RWPE1 (cell line): ENCODE measurements around the gene CLRN2.
"Not testable (repeated sequence)": the region's sequence is repeated elsewhere in the genome, so short reads cannot be mapped to it uniquely, and the experiment has no call there.

Experiments used
- CTCF ChIA-PET: fragments of 350-600 bp; sonication (Branson Sonifier 250); formaldehyde crosslinking; extraction: SDS; loops from one replicate; lab custom pipeline; 2021; lab: Yijun Ruan, JAX
- POLR2A ChIA-PET: fragments of 400-600 bp; formaldehyde crosslinking; extraction: SDS; loops from one replicate; lab custom pipeline; 2020; ENCODE audit warnings: antibody characterized with exemption; ENCODE audit not compliant: low non-redundant PET; lab: Yijun Ruan, JAX
- DNase-seq: peaks from one replicate; pipeline ENCODE4 v3.0.0; 2012; ENCODE audit warnings: low spot score
- H3K27ac ChIP-seq: fragments of 450-650 bp; 2 replicates; pipeline ENCODE4 v1.5.1; 2017
- CTCF ChIP-seq: fragments of 450-650 bp; conservative IDR thresholded peaks from 2 replicates; pipeline ENCODE4 v1.5.1; 2017; ENCODE audit warnings: low read depth, mild to moderate bottlenecking

Gene CLRN2

GRCh38 chr4:17567271-17567670 is 52.3 kb downstream of the CLRN2 start:
- CTCF ChIA-PET, result no interaction called here
- no peak for TF ChIP-seq CTCF
- no peak overlapping the region for H3K27ac ChIP-seq
- POLR2A ChIA-PET, result no interaction called here
- DNase-seq, result no peak

- ChIA-PET POLR2A (no interaction called here), CTCF (no interaction called here)
- no peak for TF ChIP-seq CTCF
- DNase-seq, result no peak
- H3K27ac ChIP-seq, result no peak overlapping the region
These were observed 59.2 kb downstream of the CLRN2 start for GRCh38 chr4:17574206-17574605.

- H3K27ac ChIP-seq, POLR2A ChIA-PET, DNase-seq, CTCF ChIA-PET: not testable (repeated sequence)
These were observed 60.2 kb downstream of the CLRN2 start for GRCh38 chr4:17575177-17575576.
